Brain microvascular endothelial cell (primary cell): ENCODE results near the gene CD244.

Experiments used
- DNase-seq: peaks from one replicate; pipeline ENCODE4 v3.0.0-alpha.2; 2020
- H3K27ac ChIP-seq: fragments of 250-450 bp; sonication (Bioruptor Pico); 2 replicates; pipeline ENCODE4 v1.5.1; 2020; ENCODE audit warnings: mild to moderate bottlenecking, moderate library complexity
- H3K27me3 ChIP-seq: fragments of 250-450 bp; sonication (Bioruptor Pico); replicated peaks from 2 replicates; pipeline ENCODE4 v1.5.1; 2020; ENCODE audit warnings: mild to moderate bottlenecking
- H3K36me3 ChIP-seq: fragments of 250-450 bp; sonication (Bioruptor Pico); replicated peaks from 2 replicates; pipeline ENCODE4 v1.5.1; 2020; ENCODE audit warnings: mild to moderate bottlenecking
- H3K4me3 ChIP-seq: 2 replicates; pipeline ENCODE4 v1.5.1; 2011; ENCODE audit warnings: low read depth, mild to moderate bottlenecking, control low read depth, low read length, moderate library complexity
- CTCF ChIP-seq: IDR thresholded peaks from 2 replicates; pipeline ENCODE4 v1.5.1; 2011; ENCODE audit warnings: low read depth, mild to moderate bottlenecking, moderate library complexity, low read length, control low read depth, inconsistent platforms; ENCODE audit errors: missing control alignments
- in situ Hi-C: cut with HindIII; loops from 2 replicates; pipeline ENCODE4 v1.10.0; 2017; ENCODE audit warnings: low sequenced_read_pairs, low pct_ligation_motif_present

CD244 gene

DNA sequence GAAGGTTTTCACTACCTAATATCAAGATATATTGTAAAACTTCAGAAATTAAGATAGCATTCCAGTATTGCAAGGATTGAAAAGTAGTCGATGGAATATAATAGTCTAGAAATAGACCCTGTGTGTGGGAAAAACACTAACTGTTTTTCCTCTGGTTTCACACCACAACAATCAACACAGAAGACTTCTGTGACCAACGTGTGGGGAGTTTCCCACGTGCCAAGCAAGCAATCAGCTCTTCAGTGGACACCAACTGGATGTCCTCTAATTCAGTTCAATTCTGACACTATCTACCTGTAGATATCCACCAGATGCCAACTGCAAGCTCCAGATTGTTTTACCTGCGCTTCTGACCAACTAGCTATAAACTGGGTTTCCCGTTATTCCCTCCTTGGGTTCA, 12.1 kb downstream of the CD244 start:
- DNase-seq = no peak
- in situ Hi-C loops = no loop called here
- no peaks in the 10 kb centered on the region for H3K36me3 ChIP-seq
- H3K27ac ChIP-seq = no peak overlapping the region
- no peak for TF ChIP-seq CTCF
- no peak overlapping the region for H3K4me3 ChIP-seq
- H3K27me3 ChIP-seq = no peaks in the 10 kb centered on the region

DNA sequence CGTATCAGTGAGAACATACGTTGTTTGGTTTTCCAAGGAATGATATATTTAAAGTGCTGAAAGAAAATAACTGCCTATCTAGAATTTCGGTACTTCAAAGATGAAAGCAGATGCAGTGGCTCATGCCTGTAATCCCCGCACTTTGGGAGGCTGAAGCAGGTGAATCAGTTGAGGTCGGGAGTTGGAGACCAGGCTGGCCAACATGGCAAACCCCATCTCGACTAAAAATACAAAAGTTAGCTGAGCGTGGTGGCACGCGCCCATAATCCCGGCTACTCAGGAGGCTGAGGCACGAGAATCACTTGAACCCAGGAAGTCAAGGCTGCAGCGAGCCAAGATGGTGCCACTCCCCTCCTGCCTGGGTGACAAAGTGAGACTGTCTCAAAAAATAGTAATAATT, 16.4 kb downstream of the CD244 start:
- TF ChIP-seq CTCF = no peak
- Histone ChIP-seq H3K4me3 (no peak overlapping the region), H3K27me3 (no peaks in the 10 kb centered on the region), H3K36me3 (no peaks in the 10 kb centered on the region), H3K27ac (no peak overlapping the region)
- no peak for DNase-seq
- in situ Hi-C loops = no loop called here

- in situ Hi-C loops = no loop called here
- no peak for DNase-seq
- H3K4me3 ChIP-seq = no peak overlapping the region
- H3K27ac ChIP-seq = no peak overlapping the region
- TF ChIP-seq CTCF = no peak
- H3K36me3 ChIP-seq = no peaks in the 10 kb centered on the region
- H3K27me3 ChIP-seq = no peaks in the 10 kb centered on the region
Measured at GRCh38 chr1:160844447-160845232, 18.0 kb downstream of the CD244 start.

- Histone ChIP-seq H3K36me3 (no peaks in the 10 kb centered on the region), H3K27me3 (no peaks in the 10 kb centered on the region), H3K4me3 (no peak overlapping the region), H3K27ac (no peak overlapping the region)
- DNase-seq = no peak
- TF ChIP-seq CTCF = no peak
- in situ Hi-C loops = no loop called here
Measured at GRCh38 chr1:160841079-160841478, 21.6 kb downstream of the CD244 start.

- no peak for TF ChIP-seq CTCF
- no peak overlapping the region for H3K4me3 ChIP-seq
- H3K36me3 ChIP-seq = no peaks in the 10 kb centered on the region
- in situ Hi-C loops = no loop called here
- no peak overlapping the region for H3K27ac ChIP-seq
- DNase-seq = no peak
- no peaks in the 10 kb centered on the region for H3K27me3 ChIP-seq
Measured at GRCh38 chr1:160839746-160840145, 22.9 kb downstream of the CD244 start.

DNA sequence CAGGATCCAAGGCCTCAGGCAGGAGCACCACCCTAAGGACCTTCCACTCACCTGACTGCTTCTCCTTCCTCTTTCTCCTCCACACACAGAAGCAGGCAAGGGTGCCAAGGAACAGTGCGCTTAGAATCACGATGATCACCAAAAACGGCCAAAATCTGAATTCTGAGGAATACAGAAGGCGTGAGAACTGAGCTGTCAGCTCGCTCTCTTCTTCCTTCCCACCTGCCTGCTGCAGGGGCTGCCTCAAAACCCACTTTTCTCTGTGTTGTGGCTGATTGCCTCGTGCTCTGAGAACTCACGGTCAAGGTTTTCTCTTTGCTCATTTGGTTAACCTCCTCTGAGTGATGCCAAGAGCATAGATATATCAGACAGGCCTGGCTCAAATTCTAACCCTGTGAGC, 23.8 kb downstream of the CD244 start:
- no peak overlapping the region for H3K4me3 ChIP-seq
- H3K27ac ChIP-seq = no peak overlapping the region
- no peak for DNase-seq
- no peaks in the 10 kb centered on the region for H3K27me3 ChIP-seq
- no peaks in the 10 kb centered on the region for H3K36me3 ChIP-seq
- in situ Hi-C loops = no loop called here
- no peak for TF ChIP-seq CTCF
